ENCODE data around the gene ADI1.
"Not testable (repeated sequence)": the region's sequence is repeated elsewhere in the genome, so short reads cannot be mapped to it uniquely, and the experiment has no call there.

ADI1 gene

GRCh38 chr2:3453190-3453999 is 65.9 kb downstream of the ADI1 start:
- Histone ChIP-seq H3K4me1 (ENCODE audit: control insufficient read depth, insufficient read depth, low read length) (peaks cover 3% of the 10 kb centered on the region), H3K4me3 (ENCODE audit: low read length in 2 of 2) (no peak overlapping the region), H3K9ac (ENCODE audit: low read length in 2 of 2) (no peak overlapping the region), H3K9me3 (ENCODE audit: control insufficient read depth in 2 of 2, low read length in 2 of 2) (no peaks in the 10 kb centered on the region), H3K27ac (ENCODE audit: low read length) (no peak overlapping the region), H3K36me3 (ENCODE audit: control insufficient read depth in 2 of 2, insufficient read depth in 2 of 2, low read length in 2 of 2) (peaks cover 11 to 43% of the 10 kb centered on the region in 2 donors), H3K27me3 (ENCODE audit: control insufficient read depth in 1 of 2, insufficient read depth in 2 of 2, low read length in 2 of 2) (no peaks in the 10 kb centered on the region)

GRCh38 chr2:3451926-3452671 is 67.2 kb downstream of the ADI1 start:
- H3K9me3 ChIP-seq (ENCODE audit: control insufficient read depth in 2 of 2, low read length in 2 of 2): no peaks in the 10 kb centered on the region
- no peak overlapping the region for H3K9ac ChIP-seq (ENCODE audit: low read length in 2 of 2)
- H3K27ac ChIP-seq (ENCODE audit: low read length): no peak overlapping the region
- peaks cover 3% of the 10 kb centered on the region for H3K4me1 ChIP-seq (ENCODE audit: control insufficient read depth, insufficient read depth, low read length)
- no peak overlapping the region for H3K4me3 ChIP-seq (ENCODE audit: low read length in 2 of 2)
- H3K27me3 ChIP-seq (ENCODE audit: control insufficient read depth in 1 of 2, insufficient read depth in 2 of 2, low read length in 2 of 2): no peaks in the 10 kb centered on the region
- H3K36me3 ChIP-seq (ENCODE audit: control insufficient read depth in 2 of 2, insufficient read depth in 2 of 2, low read length in 2 of 2): peaks cover 19 to 39% of the 10 kb centered on the region in 2 donors

- H3K27ac ChIP-seq (ENCODE audit: low read length): no peak overlapping the region
- H3K4me1 ChIP-seq (ENCODE audit: control insufficient read depth, insufficient read depth, low read length): peaks cover 3% of the 10 kb centered on the region
- H3K36me3 ChIP-seq (ENCODE audit: control insufficient read depth in 2 of 2, insufficient read depth in 2 of 2, low read length in 2 of 2): peaks cover 22 to 39% of the 10 kb centered on the region in 2 donors
Measured at GRCh38 chr2:3451169-3451568, 68.2 kb downstream of the ADI1 start.

GRCh38 chr2:3450385-3451010 is 68.8 kb downstream of the ADI1 start:
- peaks cover 3% of the 10 kb centered on the region for H3K4me1 ChIP-seq (ENCODE audit: control insufficient read depth, insufficient read depth, low read length)

More at GRCh38 chr2:3451169-3451568, 68.2 kb downstream of the ADI1 start:
- no peaks in the 10 kb centered on the region for H3K27me3 ChIP-seq (ENCODE audit: control insufficient read depth in 1 of 2, insufficient read depth in 2 of 2, low read length in 2 of 2)
- no peaks in the 10 kb centered on the region for H3K9me3 ChIP-seq (ENCODE audit: control insufficient read depth in 2 of 2, low read length in 2 of 2)
- no peak overlapping the region for H3K9ac ChIP-seq (ENCODE audit: low read length in 2 of 2)
- H3K4me3 ChIP-seq (ENCODE audit: low read length in 2 of 2): no peak overlapping the region

GRCh38 chr2:3449936-3450335 is 69.4 kb downstream of the ADI1 start:
- Histone ChIP-seq H3K4me3 (ENCODE audit: low read length in 2 of 2) (no peak overlapping the region), H3K36me3 (ENCODE audit: control insufficient read depth in 2 of 2, insufficient read depth in 2 of 2, low read length in 2 of 2) (peaks cover 26 to 43% of the 10 kb centered on the region in 2 donors), H3K27ac (ENCODE audit: low read length) (no peak overlapping the region), H3K27me3 (ENCODE audit: control insufficient read depth in 1 of 2, insufficient read depth in 2 of 2, low read length in 2 of 2) (no peaks in the 10 kb centered on the region), H3K4me1 (ENCODE audit: control insufficient read depth, insufficient read depth, low read length) (peaks cover 3% of the 10 kb centered on the region), H3K9me3 (ENCODE audit: control insufficient read depth in 2 of 2, low read length in 2 of 2) (no peaks in the 10 kb centered on the region), H3K9ac (ENCODE audit: low read length in 2 of 2) (no peak overlapping the region)

More at GRCh38 chr2:3450385-3451010, 68.8 kb downstream of the ADI1 start:
- Histone ChIP-seq H3K4me3 (ENCODE audit: low read length in 2 of 2) (no peak overlapping the region), H3K36me3 (ENCODE audit: control insufficient read depth in 2 of 2, insufficient read depth in 2 of 2, low read length in 2 of 2) (peaks cover 23 to 42% of the 10 kb centered on the region in 2 donors), H3K9me3 (ENCODE audit: control insufficient read depth in 2 of 2, low read length in 2 of 2) (no peaks in the 10 kb centered on the region), H3K9ac (ENCODE audit: low read length in 2 of 2) (no peak overlapping the region), H3K27ac (ENCODE audit: low read length) (no peak overlapping the region), H3K27me3 (ENCODE audit: control insufficient read depth in 1 of 2, insufficient read depth in 2 of 2, low read length in 2 of 2) (no peaks in the 10 kb centered on the region)

- H3K4me1 ChIP-seq (ENCODE audit: control insufficient read depth, insufficient read depth, low read length): peaks cover 3% of the 10 kb centered on the region
- H3K9me3 ChIP-seq (ENCODE audit: control insufficient read depth in 2 of 2, low read length in 2 of 2): no peaks in the 10 kb centered on the region
- H3K27ac ChIP-seq (ENCODE audit: low read length): no peak overlapping the region
- no peak overlapping the region for H3K4me3 ChIP-seq (ENCODE audit: low read length in 2 of 2)
- no peak overlapping the region for H3K9ac ChIP-seq (ENCODE audit: low read length in 2 of 2)
- peaks cover 32 to 41% of the 10 kb centered on the region in 2 donors for H3K36me3 ChIP-seq (ENCODE audit: control insufficient read depth in 2 of 2, insufficient read depth in 2 of 2, low read length in 2 of 2)
- H3K27me3 ChIP-seq (ENCODE audit: control insufficient read depth in 1 of 2, insufficient read depth in 2 of 2, low read length in 2 of 2): no peaks in the 10 kb centered on the region
Measured at GRCh38 chr2:3449086-3449485, 70.2 kb downstream of the ADI1 start.

GRCh38 chr2:3448441-3448911 is 70.9 kb downstream of the ADI1 start:
- not testable (repeated sequence) for H3K4me1 ChIP-seq (ENCODE audit: control insufficient read depth, insufficient read depth, low read length)
- peaks cover 38 to 41% of the 10 kb centered on the region in 2 donors for H3K36me3 ChIP-seq (ENCODE audit: control insufficient read depth in 2 of 2, insufficient read depth in 2 of 2, low read length in 2 of 2)

GRCh38 chr2:3447789-3448317 is 71.5 kb downstream of the ADI1 start:
- Histone ChIP-seq H3K9ac (ENCODE audit: low read length in 2 of 2) (no peak overlapping the region), H3K4me1 (ENCODE audit: control insufficient read depth, insufficient read depth, low read length) (peaks cover 3% of the 10 kb centered on the region), H3K27ac (ENCODE audit: low read length) (no peak overlapping the region), H3K9me3 (ENCODE audit: control insufficient read depth in 2 of 2, low read length in 2 of 2) (no peaks in the 10 kb centered on the region), H3K4me3 (ENCODE audit: low read length in 2 of 2) (no peak overlapping the region), H3K27me3 (ENCODE audit: control insufficient read depth in 1 of 2, insufficient read depth in 2 of 2, low read length in 2 of 2) (no peaks in the 10 kb centered on the region), H3K36me3 (ENCODE audit: control insufficient read depth in 2 of 2, insufficient read depth in 2 of 2, low read length in 2 of 2) (peaks cover 37 to 39% of the 10 kb centered on the region in 2 donors)

More at GRCh38 chr2:3448441-3448911, 70.9 kb downstream of the ADI1 start:
- H3K4me3 ChIP-seq (ENCODE audit: low read length in 2 of 2); H3K9ac ChIP-seq (ENCODE audit: low read length in 2 of 2); H3K9me3 ChIP-seq (ENCODE audit: control insufficient read depth in 2 of 2, low read length in 2 of 2); H3K27me3 ChIP-seq (ENCODE audit: control insufficient read depth in 1 of 2, insufficient read depth in 2 of 2, low read length in 2 of 2); H3K27ac ChIP-seq (ENCODE audit: low read length): not testable (repeated sequence)

All from stomach smooth muscle (tissue), 2 donors.